Activated naive CD8-positive, alpha-beta T cell treated with anti-CD3 and anti-CD28 coated beads, Interleukin-2, amount 50 U/mL, for 24 hours (primary cell): ENCODE results near the gene NOM1.
"Not testable (repeated sequence)": the region's sequence is repeated elsewhere in the genome, so short reads cannot be mapped to it uniquely, and the experiment has no call there.

Experiments used
- ATAC-seq: fragments of 150-1000 bp; cut with Tn5 transposase; one replicate; pipeline ENCODE4 v1.10.0; 2021
- DNase-seq: peaks from one replicate; pipeline ENCODE4 v3.0.0; 2021
- H3K27ac Mint-ChIP-seq: one replicate; pipeline ENCODE4 v1.8.0; 2021; ENCODE audit warnings: mild to moderate bottlenecking, mixed read lengths
- H3K27me3 Mint-ChIP-seq: one replicate; pipeline ENCODE4 v1.8.0; 2021; ENCODE audit warnings: mixed read lengths
- H3K36me3 Mint-ChIP-seq: one replicate; pipeline ENCODE4 v1.8.0; 2021; ENCODE audit warnings: low read depth, mixed read lengths
- H3K4me1 Mint-ChIP-seq: one replicate; pipeline ENCODE4 v1.8.0; 2021; ENCODE audit warnings: mixed read lengths
- H3K4me3 Mint-ChIP-seq: one replicate; pipeline ENCODE4 v1.8.0; 2021; ENCODE audit warnings: mild to moderate bottlenecking, moderate library complexity, mixed read lengths
- H3K9me3 Mint-ChIP-seq: one replicate; pipeline ENCODE4 v1.8.0; 2021; ENCODE audit warnings: mixed read lengths

NOM1 gene

GRCh38 chr7:156949541-156950380, at the start of gene NOM1:
TSS of gene NOM1 (plus strand) at chr7:156949712. CDS start at chr7:156949738, 26 bp downstream.
- ATAC-seq, result peak; percentile 90
- Mint-ChIP-seq H3K9me3 (no peaks in the 10 kb centered on the region), H3K4me3 (peak within 1 kb of the TSS; percentile 92), H3K4me1 (peaks cover 31% of the 10 kb centered on the region), H3K27ac (peak within 1 kb of the TSS; percentile 76), H3K36me3 (peaks cover 34% of the 10 kb centered on the region), H3K27me3 (peaks cover 23% of the 10 kb centered on the region)
- peak; percentile 96 for DNase-seq

GRCh38 chr7:156900093-156900492, 49.4 kb upstream of the NOM1 start:
- not testable (repeated sequence) for H3K27ac Mint-ChIP-seq, H3K9me3 Mint-ChIP-seq, H3K27me3 Mint-ChIP-seq, DNase-seq, H3K36me3 Mint-ChIP-seq, H3K4me3 Mint-ChIP-seq, ATAC-seq
- peaks cover 39% of the 10 kb centered on the region for H3K4me1 Mint-ChIP-seq

- H3K27ac Mint-ChIP-seq, result no peak overlapping the region
- peaks cover 21% of the 10 kb centered on the region for H3K4me1 Mint-ChIP-seq
- peak; percentile 75 for ATAC-seq
- no peak overlapping the region for H3K4me3 Mint-ChIP-seq
- peak; percentile 14 for DNase-seq
- H3K36me3 Mint-ChIP-seq, result no peaks in the 10 kb centered on the region
- peaks cover 5% of the 10 kb centered on the region for H3K27me3 Mint-ChIP-seq
- H3K9me3 Mint-ChIP-seq, result peaks cover 4% of the 10 kb centered on the region
These were observed 46.1 kb upstream of the NOM1 start for GRCh38 chr7:156903232-156903909.

- H3K4me1 Mint-ChIP-seq, result peaks cover 26% of the 10 kb centered on the region
- ATAC-seq (no peak), DNase-seq (no peak)
- H3K4me3 Mint-ChIP-seq, result no peak overlapping the region
- H3K36me3 Mint-ChIP-seq, result no peaks in the 10 kb centered on the region
- H3K27ac Mint-ChIP-seq, result no peak overlapping the region
- peaks cover 4% of the 10 kb centered on the region for H3K9me3 Mint-ChIP-seq
- H3K27me3 Mint-ChIP-seq, result peaks cover 3% of the 10 kb centered on the region
These were observed 43.3 kb upstream of the NOM1 start for GRCh38 chr7:156906200-156906649.

GRCh38 chr7:156907656-156908055, 41.9 kb upstream of the NOM1 start:
- ATAC-seq, result no peak
- Mint-ChIP-seq H3K9me3 (no peaks in the 10 kb centered on the region), H3K4me3 (no peak overlapping the region), H3K36me3 (no peaks in the 10 kb centered on the region), H3K27me3 (peaks cover 7% of the 10 kb centered on the region), H3K4me1 (peaks cover 18% of the 10 kb centered on the region), H3K27ac (no peak overlapping the region)
- no peak for DNase-seq

GRCh38 chr7:156909574-156910252, 39.8 kb upstream of the NOM1 start:
- not testable (repeated sequence) for H3K4me3 Mint-ChIP-seq, H3K27ac Mint-ChIP-seq, H3K4me1 Mint-ChIP-seq, DNase-seq, ATAC-seq, H3K27me3 Mint-ChIP-seq, H3K9me3 Mint-ChIP-seq, H3K36me3 Mint-ChIP-seq

GRCh38 chr7:156918635-156919034, 30.9 kb upstream of the NOM1 start:
- H3K36me3 Mint-ChIP-seq, result no peaks in the 10 kb centered on the region
- peaks cover 30% of the 10 kb centered on the region for H3K4me1 Mint-ChIP-seq
- H3K27me3 Mint-ChIP-seq, result peaks cover 36% of the 10 kb centered on the region
- DNase-seq (no peak), ATAC-seq (no peak)
- H3K9me3 Mint-ChIP-seq, result no peaks in the 10 kb centered on the region
- H3K4me3 Mint-ChIP-seq, result no peak overlapping the region
- H3K27ac Mint-ChIP-seq, result no peak overlapping the region

- DNase-seq (no peak), ATAC-seq (no peak)
- Mint-ChIP-seq H3K4me3 (no peak overlapping the region), H3K27me3 (peaks cover 40% of the 10 kb centered on the region), H3K36me3 (no peaks in the 10 kb centered on the region), H3K9me3 (no peaks in the 10 kb centered on the region), H3K4me1 (peaks cover 34% of the 10 kb centered on the region), H3K27ac (no peak overlapping the region)
These were observed 30.3 kb upstream of the NOM1 start for GRCh38 chr7:156919132-156919713.

- peaks cover 44% of the 10 kb centered on the region for H3K27me3 Mint-ChIP-seq
- no peak overlapping the region for H3K4me3 Mint-ChIP-seq
- peaks cover 38% of the 10 kb centered on the region for H3K4me1 Mint-ChIP-seq
- no peaks in the 10 kb centered on the region for H3K36me3 Mint-ChIP-seq
- ATAC-seq, result no peak
- H3K9me3 Mint-ChIP-seq, result no peaks in the 10 kb centered on the region
- no peak for DNase-seq
- no peak overlapping the region for H3K27ac Mint-ChIP-seq
These were observed 29.4 kb upstream of the NOM1 start for GRCh38 chr7:156920076-156920475.

GRCh38 chr7:156920487-156921373, 28.8 kb upstream of the NOM1 start:
- H3K9me3 Mint-ChIP-seq, DNase-seq, H3K27ac Mint-ChIP-seq, H3K36me3 Mint-ChIP-seq, H3K4me3 Mint-ChIP-seq, ATAC-seq: not testable (repeated sequence)
- H3K4me1 Mint-ChIP-seq, result peaks cover 38% of the 10 kb centered on the region
- H3K27me3 Mint-ChIP-seq, result peaks cover 42% of the 10 kb centered on the region

GRCh38 chr7:156922304-156922703, 27.2 kb upstream of the NOM1 start:
- not testable (repeated sequence) for H3K36me3 Mint-ChIP-seq, H3K9me3 Mint-ChIP-seq, DNase-seq, H3K27ac Mint-ChIP-seq, ATAC-seq
- Mint-ChIP-seq H3K4me1 (peaks cover 38% of the 10 kb centered on the region), H3K27me3 (peaks cover 37% of the 10 kb centered on the region), H3K4me3 (peak overlapping the region; percentile 50)

- peaks cover 35% of the 10 kb centered on the region for H3K27me3 Mint-ChIP-seq
- H3K36me3 Mint-ChIP-seq, H3K4me3 Mint-ChIP-seq: not testable (repeated sequence)
These were observed 23.7 kb upstream of the NOM1 start for GRCh38 chr7:156925821-156926220.

GRCh38 chr7:156927571-156928405, 21.7 kb upstream of the NOM1 start:
- Mint-ChIP-seq H3K4me3 (no peak overlapping the region), H3K27ac (no peak overlapping the region), H3K9me3 (no peaks in the 10 kb centered on the region), H3K4me1 (peaks cover 32% of the 10 kb centered on the region), H3K27me3 (peaks cover 34% of the 10 kb centered on the region), H3K36me3 (no peaks in the 10 kb centered on the region)
- DNase-seq (no peak), ATAC-seq (no peak)

More at GRCh38 chr7:156925821-156926220, 23.7 kb upstream of the NOM1 start:
- not testable (repeated sequence) for DNase-seq, H3K27ac Mint-ChIP-seq, H3K9me3 Mint-ChIP-seq, ATAC-seq
- peaks cover 38% of the 10 kb centered on the region for H3K4me1 Mint-ChIP-seq
